SKM-1 (cell line): ENCODE measurements around the gene C4B.
"Not testable (repeated sequence)": the region's sequence is repeated elsewhere in the genome, so short reads cannot be mapped to it uniquely, and the experiment has no call there.

Source experiments
- DNase-seq: peaks from one replicate; lab custom pipeline; 2025; ENCODE audit not compliant: unreplicated experiment; lab: John Stamatoyannopoulos, UW

Gene C4B

GRCh38 chr6:32035283-32036013 is 20.9 kb downstream of the C4B start:
- not testable (repeated sequence) for DNase-seq

GRCh38 chr6:32037136-32037535 is 22.5 kb downstream of the C4B start:
- DNase-seq: not testable (repeated sequence)

DNA sequence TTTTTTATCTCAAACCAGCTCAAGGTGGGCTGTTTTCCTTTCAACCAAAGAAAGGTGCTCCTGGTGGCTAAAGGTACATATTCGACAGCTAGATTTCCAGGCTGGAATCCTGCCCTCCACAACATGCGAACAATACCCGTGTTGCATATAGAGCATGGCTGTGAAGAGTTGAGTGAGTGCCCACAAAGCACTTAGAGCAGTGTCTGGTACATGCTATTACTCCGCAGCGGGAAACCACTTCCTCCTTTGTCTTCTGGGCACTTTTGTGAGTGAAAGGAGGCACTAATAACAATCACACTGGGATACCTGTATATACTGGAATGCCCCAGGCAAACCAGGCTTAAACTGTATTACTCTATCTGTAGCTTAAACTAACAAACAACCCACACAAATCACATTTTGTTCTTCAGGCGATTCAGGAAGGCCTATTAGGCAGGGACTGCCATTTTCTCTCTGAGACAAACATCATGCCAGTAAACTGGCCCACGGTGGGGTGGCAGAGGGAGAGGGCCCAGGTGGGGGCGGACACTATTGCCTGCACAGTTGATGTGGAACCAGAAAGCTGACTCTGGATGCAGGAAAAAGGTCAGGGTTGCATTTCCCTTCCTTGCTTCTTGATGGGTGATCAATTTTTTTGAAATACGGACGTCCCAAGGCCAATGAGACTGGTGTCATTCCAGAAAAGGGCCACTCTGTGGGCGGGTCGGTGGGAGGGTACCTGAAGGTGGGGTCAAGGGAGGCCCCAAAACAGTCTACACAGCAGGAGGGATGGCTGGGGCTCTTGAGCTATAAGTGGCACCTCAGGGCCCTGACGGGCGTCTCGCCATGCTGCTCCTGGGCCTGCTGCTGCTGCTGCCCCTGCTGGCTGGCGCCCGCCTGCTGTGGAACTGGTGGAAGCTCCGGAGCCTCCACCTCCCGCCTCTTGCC is 23.3 kb downstream of the C4B start, which contains the start of gene CYP21A2:
TSS of gene CYP21A2 (plus strand) at position 818 of the 927 bp plus-strand sequence. CDS start at position 826, 8 bp downstream.
- not testable (repeated sequence) for DNase-seq

DNA sequence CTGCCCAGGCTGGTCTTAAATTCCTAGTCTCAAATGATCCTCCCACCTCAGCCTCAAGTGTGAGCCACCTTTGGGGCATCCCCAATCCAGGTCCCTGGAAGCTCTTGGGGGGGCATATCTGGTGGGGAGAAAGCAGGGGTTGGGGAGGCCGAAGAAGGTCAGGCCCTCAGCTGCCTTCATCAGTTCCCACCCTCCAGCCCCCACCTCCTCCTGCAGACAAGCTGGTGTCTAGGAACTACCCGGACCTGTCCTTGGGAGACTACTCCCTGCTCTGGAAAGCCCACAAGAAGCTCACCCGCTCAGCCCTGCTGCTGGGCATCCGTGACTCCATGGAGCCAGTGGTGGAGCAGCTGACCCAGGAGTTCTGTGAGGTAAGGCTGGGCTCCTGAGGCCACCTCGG is 24.3 kb downstream of the C4B start:
- not testable (repeated sequence) for DNase-seq

DNA sequence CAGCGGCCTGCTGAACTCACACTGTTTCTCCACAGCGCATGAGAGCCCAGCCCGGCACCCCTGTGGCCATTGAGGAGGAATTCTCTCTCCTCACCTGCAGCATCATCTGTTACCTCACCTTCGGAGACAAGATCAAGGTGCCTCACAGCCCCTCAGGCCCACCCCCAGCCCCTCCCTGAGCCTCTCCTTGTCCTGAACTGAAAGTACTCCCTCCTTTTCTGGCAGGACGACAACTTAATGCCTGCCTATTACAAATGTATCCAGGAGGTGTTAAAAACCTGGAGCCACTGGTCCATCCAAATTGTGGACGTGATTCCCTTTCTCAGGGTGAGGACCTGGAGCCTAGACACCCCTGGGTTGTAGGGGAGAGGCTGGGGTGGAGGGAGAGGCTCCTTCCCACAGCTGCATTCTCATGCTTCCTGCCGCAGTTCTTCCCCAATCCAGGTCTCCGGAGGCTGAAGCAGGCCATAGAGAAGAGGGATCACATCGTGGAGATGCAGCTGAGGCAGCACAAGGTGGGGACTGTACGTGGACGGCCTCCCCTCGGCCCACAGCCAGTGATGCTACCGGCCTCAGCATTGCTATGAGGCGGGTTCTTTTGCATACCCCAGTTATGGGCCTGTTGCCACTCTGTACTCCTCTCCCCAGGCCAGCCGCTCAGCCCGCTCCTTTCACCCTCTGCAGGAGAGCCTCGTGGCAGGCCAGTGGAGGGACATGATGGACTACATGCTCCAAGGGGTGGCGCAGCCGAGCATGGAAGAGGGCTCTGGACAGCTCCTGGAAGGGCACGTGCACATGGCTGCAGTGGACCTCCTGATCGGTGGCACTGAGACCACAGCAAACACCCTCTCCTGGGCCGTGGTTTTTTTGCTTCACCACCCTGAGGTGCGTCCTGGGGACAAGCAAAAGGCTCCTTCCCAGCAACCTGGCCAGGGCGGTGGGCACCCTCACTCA is 25.0 kb downstream of the C4B start:
- not testable (repeated sequence) for DNase-seq

DNA sequence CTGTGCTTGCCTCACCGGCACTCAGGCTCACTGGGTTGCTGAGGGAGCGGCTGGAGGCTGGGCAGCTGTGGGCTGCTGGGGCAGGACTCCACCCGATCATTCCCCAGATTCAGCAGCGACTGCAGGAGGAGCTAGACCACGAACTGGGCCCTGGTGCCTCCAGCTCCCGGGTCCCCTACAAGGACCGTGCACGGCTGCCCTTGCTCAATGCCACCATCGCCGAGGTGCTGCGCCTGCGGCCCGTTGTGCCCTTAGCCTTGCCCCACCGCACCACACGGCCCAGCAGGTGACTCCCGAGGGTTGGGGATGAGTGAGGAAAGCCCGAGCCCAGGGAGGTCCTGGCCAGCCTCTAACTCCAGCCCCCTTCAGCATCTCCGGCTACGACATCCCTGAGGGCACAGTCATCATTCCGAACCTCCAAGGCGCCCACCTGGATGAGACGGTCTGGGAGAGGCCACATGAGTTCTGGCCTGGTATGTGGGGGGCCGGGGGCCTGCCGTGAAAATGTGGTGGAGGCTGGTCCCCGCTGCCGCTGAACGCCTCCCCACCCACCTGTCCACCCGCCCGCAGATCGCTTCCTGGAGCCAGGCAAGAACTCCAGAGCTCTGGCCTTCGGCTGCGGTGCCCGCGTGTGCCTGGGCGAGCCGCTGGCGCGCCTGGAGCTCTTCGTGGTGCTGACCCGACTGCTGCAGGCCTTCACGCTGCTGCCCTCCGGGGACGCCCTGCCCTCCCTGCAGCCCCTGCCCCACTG is 25.9 kb downstream of the C4B start:
- DNase-seq: not testable (repeated sequence)

DNA sequence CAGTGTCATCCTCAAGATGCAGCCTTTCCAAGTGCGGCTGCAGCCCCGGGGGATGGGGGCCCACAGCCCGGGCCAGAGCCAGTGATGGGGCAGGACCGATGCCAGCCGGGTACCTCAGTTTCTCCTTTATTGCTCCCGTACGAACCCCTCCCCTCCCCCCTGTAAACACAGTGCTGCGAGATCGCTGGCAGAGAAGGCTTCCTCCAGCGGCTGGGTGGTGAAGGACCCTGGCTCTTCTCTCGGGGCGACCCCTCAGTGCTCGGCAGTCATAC is 26.4 kb downstream of the C4B start:
- not testable (repeated sequence) for DNase-seq

DNA sequence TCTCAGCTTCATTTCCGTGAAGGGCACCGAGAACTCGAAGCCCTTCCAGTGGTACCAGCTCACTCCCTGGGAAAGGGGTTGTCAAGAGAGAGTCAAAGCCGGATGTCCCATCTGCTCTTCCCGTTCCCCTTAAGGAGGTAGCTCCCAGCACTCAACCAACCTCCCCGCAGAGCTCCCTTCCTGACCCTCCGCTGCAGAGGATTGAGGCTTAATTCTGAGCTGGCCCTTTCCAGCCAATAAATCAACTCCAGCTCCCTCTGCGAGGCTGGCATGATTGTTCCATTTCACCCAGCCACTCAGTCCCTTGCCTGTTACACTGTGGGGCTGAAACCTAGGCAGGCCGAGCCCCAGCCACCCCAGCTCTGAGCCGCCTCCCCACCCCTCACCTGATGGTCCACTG is 26.8 kb downstream of the C4B start:
- not testable (repeated sequence) for DNase-seq

- DNase-seq: not testable (repeated sequence)
These were observed 27.7 kb downstream of the C4B start for GRCh38 chr6:32042276-32042675.

GRCh38 chr6:32043589-32044380 is 29.2 kb downstream of the C4B start:
- not testable (repeated sequence) for DNase-seq

DNA sequence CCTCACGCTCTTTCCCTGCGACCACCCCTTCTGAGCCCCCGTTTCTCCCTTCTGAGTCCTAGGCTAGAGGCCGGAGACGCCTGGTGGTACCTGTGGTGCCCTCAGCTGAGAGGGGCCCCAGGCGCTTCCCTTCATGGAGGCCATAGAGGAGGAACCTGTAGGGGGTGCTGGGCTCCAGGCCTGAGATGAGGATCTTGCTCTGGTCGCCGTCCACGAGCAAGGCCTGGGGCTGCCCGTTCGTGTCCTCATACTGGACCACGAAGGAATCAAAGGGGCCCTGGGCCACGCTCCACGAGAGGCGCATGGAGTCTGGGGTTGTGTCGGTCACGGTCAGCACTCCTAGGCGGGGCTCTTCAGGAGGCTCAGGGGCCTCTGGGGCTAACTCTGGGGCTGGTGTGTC is 30.3 kb downstream of the C4B start:
- not testable (repeated sequence) for DNase-seq

GRCh38 chr6:32045811-32046449 is 31.3 kb downstream of the C4B start:
- DNase-seq: no peak

- DNase-seq: no peak
These were observed 32.0 kb downstream of the C4B start for GRCh38 chr6:32046450-32047083.

DNA sequence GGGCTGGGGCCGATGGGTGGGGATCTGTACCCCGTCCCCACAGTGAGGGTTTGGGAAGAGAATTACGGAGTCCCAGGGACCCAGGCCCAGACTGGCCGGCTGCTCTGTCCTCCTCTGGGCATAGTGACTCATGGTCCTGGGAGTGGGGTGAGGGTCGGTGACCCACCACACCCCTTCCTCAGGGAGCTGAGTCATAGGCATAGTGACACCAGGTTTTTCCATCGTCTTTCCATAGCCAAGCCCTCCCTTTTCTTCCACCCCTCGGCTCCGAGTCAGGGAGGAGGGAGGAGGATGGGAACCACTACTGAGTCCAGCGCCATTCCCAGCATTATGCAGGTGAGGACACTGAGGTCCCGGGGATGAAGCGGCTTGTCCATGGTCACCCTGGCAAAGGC is 32.5 kb downstream of the C4B start:
- no peak for DNase-seq

- no peak for DNase-seq
These were observed 32.9 kb downstream of the C4B start for GRCh38 chr6:32047539-32047854.

- peak; percentile 20 for DNase-seq
These were observed 33.5 kb downstream of the C4B start for GRCh38 chr6:32047855-32048766.

DNA sequence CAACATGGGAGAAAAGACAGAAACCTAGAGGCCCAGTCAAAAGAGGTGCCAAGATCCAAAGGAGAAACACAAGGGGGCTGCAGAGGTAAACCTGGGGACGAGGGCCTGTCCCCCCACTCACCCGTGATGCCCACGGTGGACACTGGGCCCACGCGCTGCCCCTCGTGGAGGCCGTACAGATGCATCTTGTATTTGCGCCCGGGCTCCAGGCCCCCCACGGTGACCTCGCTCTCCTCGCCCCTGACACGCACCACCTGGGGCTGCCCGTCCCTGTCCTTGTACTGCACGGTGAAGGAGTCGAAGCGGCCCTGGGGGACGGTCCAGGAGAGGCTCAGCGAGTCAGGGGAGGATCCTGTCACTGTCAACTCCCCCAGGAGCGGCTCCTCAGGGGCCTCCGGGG is 34.6 kb downstream of the C4B start:
- not testable (repeated sequence) for DNase-seq

DNA sequence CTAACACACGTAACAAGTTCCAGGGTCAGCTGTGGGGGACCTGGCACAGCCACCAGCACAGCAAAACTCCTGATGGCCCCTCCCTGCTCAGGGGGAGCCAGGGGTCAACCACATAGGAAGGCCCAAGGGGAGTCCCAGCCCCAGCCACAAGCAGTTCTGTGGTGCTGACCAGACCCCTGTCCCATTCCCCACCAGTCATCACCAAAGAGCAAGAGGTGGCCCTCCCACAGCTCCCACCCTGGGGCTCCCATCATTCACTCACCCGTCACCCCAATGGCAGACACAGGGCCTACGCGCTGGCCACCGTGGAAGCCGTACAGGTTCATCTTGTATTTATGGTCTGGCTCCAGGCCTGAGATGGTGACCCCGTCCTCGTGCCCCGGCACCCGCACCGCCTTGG is 35.1 kb downstream of the C4B start:
- DNase-seq: not testable (repeated sequence)
